NCI-H345 treated with DMSO at 0.1 percent for 48 hours (cell line): ENCODE measurements around the gene DZANK1.
"Not testable (repeated sequence)": the region's sequence is repeated elsewhere in the genome, so short reads cannot be mapped to it uniquely, and the experiment has no call there.

ENCODE experiments used
- DNase-seq: peaks from one replicate; lab custom pipeline; 2025; ENCODE audit not compliant: unreplicated experiment; lab: John Stamatoyannopoulos, UW

The DZANK1 gene

DNA sequence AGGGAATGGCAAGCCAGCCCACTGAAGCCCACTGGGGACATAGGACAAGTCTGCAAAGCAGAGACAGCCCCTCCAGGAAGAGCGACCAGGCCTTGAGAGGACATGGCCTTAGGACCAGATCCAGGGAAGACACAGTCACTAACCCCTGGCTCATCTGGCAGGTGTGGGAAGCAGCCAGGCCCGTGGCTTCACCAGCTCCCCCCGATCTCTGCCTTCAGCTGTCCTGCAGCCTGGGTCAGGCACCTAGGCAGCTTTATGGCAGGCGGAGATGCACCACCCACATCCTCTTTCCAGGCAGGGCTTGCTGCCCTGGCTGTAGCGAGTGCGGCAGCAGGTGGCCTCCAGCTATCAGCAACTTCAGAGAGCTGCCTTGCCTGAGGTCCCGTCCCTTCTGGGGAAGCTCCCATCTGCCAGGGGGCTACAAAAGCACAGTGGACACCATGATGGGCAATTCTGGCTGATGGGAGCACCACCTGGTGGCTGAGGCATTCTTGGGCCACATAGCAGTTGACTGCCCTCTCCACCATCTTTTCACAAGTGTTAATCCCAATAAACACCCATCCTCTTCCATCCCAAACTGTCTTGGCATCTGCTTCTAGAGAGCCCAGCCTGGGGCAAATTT, 85.8 kb downstream of the DZANK1 start:
- no peak for DNase-seq

DNA sequence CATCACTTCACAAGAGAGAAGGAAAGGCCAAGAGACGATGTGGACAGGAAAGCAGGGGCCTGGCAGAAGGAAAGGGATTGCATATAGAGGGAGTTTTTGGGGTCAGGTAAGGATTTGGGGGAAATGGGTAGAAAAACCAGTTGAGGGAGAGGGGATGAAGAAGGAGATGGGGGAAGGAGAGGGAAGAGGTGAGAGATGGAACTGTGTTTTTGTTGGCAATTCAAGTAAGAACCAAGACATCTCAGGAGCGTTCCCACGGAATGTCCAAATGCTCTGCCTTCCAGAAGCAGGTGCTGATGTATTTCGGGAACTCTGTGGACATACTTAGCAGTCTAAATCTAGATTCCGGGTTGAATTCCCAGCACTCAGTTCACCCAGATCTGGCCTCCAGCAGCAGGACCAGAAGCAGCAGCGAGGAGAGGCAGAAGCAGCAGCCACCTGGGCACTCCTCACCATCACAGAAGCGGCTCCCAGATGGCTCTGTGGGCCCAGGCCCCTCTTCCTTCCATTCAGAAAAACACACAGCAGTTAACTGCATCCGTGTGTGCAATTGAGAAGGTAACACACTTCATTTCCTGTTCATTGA, 88.8 kb downstream of the DZANK1 start:
- no peak for DNase-seq

DNA sequence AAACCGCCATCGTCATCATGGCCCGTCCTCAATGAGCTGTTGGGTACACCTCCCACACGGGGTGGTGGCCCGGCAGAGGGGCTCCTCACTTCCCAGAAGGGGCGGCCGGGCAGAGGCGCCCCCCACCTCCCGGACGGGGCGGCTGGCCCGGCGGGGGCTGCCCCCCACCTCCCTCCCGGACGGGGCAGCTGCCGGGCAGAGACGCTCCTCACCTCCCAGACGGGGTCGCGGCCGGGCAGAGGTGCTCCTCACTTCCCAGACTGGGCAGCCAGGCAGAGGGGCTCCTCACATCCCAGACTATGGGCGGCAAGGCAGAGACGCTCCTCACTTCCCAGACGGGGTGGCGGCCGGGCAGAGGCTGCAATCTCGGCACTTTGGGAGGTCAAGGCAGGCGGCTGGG, 91.3 kb downstream of the DZANK1 start:
- DNase-seq: not testable (repeated sequence)

DNA sequence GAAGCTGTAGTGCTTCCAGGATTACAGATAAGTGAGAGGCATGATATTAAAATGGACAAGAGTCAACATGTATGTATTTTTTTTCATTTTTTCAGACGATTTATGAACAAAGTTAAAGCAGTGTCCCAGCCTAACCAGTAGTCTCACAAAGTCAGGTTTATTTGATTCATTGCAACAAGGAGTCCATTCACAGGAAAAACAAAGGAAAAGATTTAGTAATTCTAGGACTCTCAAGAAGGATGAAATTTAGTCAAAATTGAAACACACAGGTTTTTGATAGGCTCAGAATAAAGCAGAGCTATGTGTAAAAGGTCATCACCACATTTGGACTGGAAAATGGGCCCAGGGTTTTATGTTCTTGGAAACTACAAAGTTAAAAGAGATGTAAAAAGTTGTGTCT, 94.5 kb downstream of the DZANK1 start:
- no peak for DNase-seq

DNA sequence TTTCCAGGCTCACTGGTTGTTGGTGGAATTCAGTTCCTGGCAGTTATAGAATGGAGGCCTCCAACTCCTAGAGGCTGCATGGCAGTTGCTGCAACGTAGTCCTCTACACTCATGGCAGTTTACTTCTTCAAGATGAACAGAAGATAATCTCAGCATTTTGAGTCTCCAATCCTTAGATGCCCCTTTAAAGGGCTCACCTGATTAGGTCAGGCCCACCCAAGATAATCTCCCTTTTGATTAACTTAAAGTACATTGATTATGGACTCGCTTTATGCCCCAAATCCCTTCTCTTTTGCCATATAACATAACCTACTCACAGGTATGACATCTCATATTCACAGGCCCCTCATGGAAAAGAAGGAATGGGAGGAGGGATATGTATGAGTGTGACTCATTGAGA, 102.1 kb downstream of the DZANK1 start:
- no peak for DNase-seq

DNA sequence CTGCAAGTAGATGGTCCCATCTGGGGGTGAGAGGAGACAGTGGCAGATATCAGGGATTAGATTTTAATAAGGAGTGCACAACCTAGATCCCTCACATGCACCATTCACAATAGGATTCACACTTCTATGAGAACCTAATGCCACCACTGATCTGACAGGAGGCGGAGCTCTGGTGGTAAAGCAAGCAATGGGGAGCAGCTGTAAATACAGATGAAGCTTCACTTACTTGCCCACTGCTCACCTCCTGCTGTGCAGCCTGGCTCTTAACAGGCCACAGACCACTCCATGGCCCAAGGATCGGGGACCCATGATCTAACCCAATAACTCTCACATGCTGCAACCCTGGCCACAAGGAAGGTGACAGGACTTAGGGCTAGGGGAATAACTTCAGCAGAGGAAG, 103.1 kb downstream of the DZANK1 start:
- no peak for DNase-seq

DNA sequence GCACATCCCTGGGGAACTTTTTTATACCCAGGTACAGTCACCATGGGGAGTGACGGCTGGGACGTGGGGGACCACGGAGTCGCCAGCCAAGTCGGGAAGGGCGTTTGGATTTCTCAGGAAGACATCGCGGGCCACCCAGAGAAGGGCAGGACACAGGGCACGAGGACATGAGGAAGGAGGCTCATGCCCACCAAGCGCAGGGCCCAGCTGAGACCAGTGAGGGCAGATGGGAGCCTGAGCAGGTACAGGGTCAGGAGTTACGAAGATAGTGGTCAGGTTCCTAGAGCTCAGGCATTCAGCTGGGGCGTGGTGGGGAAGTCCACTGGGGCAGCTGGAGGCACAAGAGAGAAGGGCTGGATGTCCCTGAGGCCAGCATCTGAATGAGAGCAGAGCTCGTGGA, 103.9 kb downstream of the DZANK1 start:
- no peak for DNase-seq

DNA sequence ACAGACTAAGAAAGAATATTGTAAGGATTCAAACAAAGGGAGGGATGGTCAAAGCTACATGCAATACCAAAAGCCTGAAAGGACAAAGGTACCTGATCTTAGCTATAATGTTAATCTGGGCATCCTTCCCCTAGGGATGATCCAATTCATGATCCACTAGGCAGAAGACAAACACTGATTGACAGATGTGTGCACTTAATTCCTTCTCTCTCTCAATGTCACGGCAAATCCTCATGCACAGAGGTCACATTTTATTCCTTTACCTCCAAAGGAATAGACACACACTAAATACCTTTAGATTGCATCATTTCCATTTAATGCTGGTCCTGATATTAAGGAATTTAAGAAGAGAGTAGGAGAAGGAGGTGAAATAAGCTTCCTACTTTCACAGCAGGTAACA, 105.2 kb downstream of the DZANK1 start:
- no peak for DNase-seq

DNA sequence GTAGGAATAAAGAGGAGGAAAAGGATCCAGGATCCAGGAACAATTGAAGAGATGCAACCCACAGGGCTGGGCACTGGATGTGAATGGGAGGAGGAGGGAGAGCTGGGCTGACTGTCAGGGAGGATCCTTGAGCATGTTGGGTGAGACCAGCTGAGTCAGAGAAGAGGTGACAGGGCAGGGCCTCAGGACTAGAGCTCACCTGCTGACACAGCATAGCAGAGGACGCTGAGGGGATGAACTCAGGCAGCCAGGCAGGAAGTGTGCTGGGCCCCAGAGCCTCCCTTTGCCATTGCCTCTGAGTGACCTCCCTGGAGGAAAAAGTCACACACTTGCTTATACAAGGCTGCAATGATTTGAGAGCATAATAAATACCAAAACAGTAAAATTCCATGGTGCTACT, 106.2 kb downstream of the DZANK1 start:
- DNase-seq: no peak

DNA sequence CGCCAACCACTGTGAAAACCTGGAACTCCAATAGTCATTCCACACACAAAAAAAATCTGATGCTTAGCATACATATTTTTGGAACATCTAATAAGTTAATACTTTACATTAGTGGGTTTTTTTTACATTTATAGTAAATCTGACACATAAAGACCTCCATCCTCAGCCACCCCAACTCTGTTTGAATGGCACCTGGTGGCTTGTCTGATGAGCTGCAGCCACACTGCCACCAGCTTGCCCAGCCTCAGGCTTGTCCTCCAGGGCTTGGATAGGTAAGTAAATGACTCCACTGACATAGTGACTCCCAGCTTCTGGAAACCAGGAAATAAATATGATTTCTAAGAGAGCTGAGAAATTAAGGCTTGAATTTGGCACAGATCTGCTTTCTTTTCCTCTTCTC, 107.0 kb downstream of the DZANK1 start:
- no peak for DNase-seq

DNA sequence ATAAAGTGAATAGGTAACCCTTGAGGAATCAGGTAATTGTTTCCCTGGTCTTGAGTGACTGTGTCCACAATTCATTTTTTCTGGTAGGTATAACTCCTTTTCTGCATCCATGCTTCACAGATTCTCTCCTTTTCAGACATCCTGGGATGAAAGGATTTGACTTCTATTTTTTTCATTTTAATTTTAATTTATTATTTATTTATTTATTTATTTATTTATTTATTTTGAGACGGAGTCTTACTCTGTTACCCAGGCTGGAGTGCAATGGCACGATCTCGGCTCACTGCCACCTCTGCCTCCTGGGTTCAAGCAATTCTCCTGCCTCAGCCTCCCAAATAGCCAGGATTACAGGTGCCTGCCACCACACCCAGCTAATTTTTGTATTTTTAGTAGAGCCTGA, 117.1 kb downstream of the DZANK1 start:
- not testable (repeated sequence) for DNase-seq
